ENCODE measurements around the gene KAT5. TPM values are rescaled to one million over a fixed set of nuclear protein-coding genes. Genes with fewer than 3 reads are reported as not detected.

KAT5 gene
- total and polyA plus RNA-seq, 8 donors: 57.0 to 69.2 (median 64.3) TPM

DNA sequence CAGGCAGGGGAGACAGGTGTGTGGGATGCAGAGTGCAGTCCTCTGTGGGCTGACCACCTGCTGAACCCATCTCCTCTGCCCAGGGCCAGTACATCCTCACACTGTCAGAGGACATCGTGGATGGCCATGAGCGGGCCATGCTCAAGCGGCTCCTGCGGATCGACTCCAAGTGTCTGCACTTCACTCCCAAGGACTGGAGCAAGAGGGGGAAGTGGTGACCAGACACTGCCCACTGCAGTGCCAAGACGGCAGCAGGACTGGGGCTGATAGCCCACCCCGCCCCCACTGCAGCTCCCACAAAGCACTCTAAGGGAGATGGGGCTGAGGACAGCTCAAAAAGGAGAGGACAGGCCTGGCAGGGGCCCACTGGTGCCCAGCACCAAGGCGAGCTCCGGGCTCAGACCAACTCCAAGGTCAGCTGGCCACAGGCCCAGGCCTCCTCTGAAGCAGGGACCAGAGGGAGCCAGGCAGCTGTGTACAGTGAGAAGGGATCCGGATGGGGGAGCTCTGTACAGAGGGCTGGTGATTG lies 7.0 kb downstream of the KAT5 start:
- H3K36me3 ChIP-seq: peaks cover 8 to 56% of the 10 kb centered on the region in 2 donors

GRCh38 chr11:65719871-65720210 lies 7.8 kb downstream of the KAT5 start:
- Histone ChIP-seq H3K4me1 (peaks cover 7 to 31% of the 10 kb centered on the region in 2 donors), H3K36me3 (peaks cover 2 to 48% of the 10 kb centered on the region in 2 donors), H3K27me3 (no peaks in the 10 kb centered on the region), H3K4me3 (peak overlapping the region; percentile 85 to 86), H3K9me3 (no peaks in the 10 kb centered on the region), H3K27ac (peak overlapping the region; percentile 87 to 88)
- DNase-seq (peak in 1 of 4 donors; percentile 39), ATAC-seq (peak; percentile 21)
- intact Hi-C loops (cut with DNase I): loop anchor here in 1 of 2 donors (10.0 kb wide), 1 partner anchor 105 kb away; no protein-coding TSS in a partner anchor
- TF ChIP-seq, protein P1, sequence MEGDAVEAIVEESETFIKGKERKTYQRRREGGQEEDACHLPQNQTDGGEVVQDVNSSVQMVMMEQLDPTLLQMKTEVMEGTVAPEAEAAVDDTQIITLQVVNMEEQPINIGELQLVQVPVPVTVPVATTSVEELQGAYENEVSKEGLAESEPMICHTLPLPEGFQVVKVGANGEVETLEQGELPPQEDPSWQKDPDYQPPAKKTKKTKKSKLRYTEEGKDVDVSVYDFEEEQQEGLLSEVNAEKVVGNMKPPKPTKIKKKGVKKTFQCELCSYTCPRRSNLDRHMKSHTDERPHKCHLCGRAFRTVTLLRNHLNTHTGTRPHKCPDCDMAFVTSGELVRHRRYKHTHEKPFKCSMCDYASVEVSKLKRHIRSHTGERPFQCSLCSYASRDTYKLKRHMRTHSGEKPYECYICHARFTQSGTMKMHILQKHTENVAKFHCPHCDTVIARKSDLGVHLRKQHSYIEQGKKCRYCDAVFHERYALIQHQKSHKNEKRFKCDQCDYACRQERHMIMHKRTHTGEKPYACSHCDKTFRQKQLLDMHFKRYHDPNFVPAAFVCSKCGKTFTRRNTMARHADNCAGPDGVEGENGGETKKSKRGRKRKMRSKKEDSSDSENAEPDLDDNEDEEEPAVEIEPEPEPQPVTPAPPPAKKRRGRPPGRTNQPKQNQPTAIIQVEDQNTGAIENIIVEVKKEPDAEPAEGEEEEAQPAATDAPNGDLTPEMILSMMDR (IDR thresholded peaks at IDR 0.05): no peak

More for the DNA sequence above, 7.0 kb downstream of the KAT5 start:
- no peak for ATAC-seq
- intact Hi-C loops (cut with DNase I): loop anchor here in 1 of 2 donors (10.0 kb wide), 1 partner anchor 106 kb away; no protein-coding TSS in a partner anchor
- Histone ChIP-seq H3K4me3 (peak overlapping the region in 1 of 2 donors; percentile 85), H3K27me3 (no peaks in the 10 kb centered on the region), H3K27ac (no peak overlapping the region), H3K4me1 (peaks cover 7 to 31% of the 10 kb centered on the region in 2 donors), H3K9me3 (no peaks in the 10 kb centered on the region)
- DNase-seq: no peak
- TF ChIP-seq, protein P1 (IDR thresholded peaks at IDR 0.05): no peak

DNA sequence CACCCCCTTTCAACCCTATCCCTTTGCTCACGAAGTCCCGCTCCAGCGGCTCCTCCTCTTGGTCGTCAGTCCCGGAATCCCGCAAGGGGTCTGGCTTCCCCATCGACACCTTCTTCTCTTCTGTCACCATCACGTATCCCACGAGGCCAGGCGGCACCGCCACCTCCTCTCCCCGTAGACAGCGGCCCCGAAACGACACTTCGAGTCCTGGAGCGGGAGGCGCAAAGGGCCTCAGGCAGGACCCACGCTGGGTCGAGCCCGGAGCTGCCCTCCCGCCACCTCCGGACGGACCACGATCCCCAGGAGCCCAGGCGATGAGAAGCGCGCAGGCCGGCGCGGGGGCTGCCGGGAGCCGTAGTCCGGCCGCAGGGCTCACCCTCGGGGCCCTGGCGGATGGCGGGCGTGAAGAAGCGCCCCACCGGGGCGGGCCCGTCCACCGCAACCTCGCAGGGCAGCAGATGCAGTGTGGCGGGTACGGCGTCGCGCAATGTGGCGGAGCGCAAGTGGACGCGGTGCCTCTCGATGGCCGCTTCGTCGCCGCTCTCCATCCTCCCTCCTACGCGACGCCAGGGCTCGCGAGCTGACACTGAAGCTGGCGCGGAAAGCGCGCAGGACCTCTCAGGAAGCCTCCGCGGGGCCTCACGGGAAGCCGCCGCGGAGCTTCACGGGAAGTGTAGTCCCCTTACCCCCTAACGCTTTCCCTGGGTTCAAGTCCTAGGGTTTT lies 8.3 kb downstream of the KAT5 start, which contains the start of gene RNASEH2C:
Gene RNASEH2C (minus strand): TSS at position 588 of the 724 bp plus-strand sequence. CDS start 40 bp downstream, at position 548.
- Histone ChIP-seq H3K27ac (peak within 1 kb of the TSS; percentile 87 to 88), H3K9me3 (no peaks in the 10 kb centered on the region), H3K4me1 (peaks cover 7 to 31% of the 10 kb centered on the region in 2 donors), H3K36me3 (peaks cover 0 to 42% of the 10 kb centered on the region in 2 donors), H3K4me3 (peak within 1 kb of the TSS; percentile 85 to 86), H3K27me3 (no peaks in the 10 kb centered on the region)
- DNase-seq: peak; percentile 87 to 95 (median 90)
- TF ChIP-seq, protein P1 (IDR thresholded peaks at IDR 0.05): no peak
- intact Hi-C loops (cut with DNase I): no loop called here
- ATAC-seq: peak; percentile 98

DNA sequence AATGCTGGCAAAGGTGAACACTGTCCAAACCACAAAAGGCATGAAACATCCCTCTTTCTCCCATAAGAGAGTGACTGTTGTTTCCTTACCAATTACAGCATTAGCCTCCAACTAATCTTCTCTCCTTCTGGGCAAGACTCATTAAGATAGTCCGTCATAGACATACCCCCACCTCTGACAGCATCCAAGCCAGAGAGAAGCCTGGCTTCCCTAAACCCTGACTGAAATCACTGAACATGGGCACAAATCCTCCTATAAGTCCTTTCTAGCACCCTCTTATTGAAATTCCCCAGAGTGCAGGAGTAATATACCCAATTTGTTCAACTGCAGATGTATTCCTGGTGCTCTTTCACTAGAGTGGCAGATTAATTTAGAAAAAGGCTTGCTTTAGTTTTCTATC lies 10.2 kb downstream of the KAT5 start:
- Histone ChIP-seq H3K36me3 (peaks cover 0 to 24% of the 10 kb centered on the region in 2 donors), H3K4me1 (peaks cover 7 to 33% of the 10 kb centered on the region in 2 donors), H3K9me3 (no peaks in the 10 kb centered on the region), H3K4me3 (no peak overlapping the region), H3K27ac (no peak overlapping the region), H3K27me3 (no peaks in the 10 kb centered on the region)
- DNase-seq (no peak), ATAC-seq (no peak)
- intact Hi-C loops (cut with DNase I): no loop called here
- TF ChIP-seq, protein P1 (IDR thresholded peaks at IDR 0.05): no peak

DNA sequence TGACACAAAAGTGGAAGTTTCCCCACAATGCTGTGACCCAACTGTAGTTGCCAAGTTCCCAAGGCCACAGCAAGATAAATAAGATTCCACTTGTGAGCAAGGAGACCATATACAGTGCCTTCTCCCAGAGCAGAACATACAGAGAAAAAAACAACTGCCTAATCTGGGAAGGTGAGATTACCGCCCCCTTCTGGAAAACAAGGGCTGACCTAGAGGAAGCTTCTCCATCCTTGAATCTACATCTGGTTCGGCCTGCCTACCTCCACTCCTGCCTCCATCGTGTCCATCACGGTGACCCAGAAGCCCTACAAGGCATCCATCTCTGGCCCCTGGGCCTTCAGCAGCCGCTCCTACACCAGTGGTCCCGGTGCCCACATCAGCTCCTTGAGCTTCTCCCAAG lies 14.6 kb downstream of the KAT5 start:
- Histone ChIP-seq H3K27me3 (no peaks in the 10 kb centered on the region), H3K9me3 (no peaks in the 10 kb centered on the region), H3K4me3 (no peak overlapping the region), H3K36me3 (no peaks in the 10 kb centered on the region), H3K4me1 (peaks cover 0 to 3% of the 10 kb centered on the region in 2 donors), H3K27ac (peak overlapping the region in 1 of 2 donors; percentile 23)
- intact Hi-C loops (cut with DNase I): no loop called here
- DNase-seq (no peak), ATAC-seq (no peak)
- TF ChIP-seq, protein P1 (IDR thresholded peaks at IDR 0.05): no peak
